Neural crest cell (in vitro differentiated cells): ENCODE results near the gene CALR. TPM values are rescaled to one million over a fixed set of nuclear protein-coding genes. Genes with fewer than 3 reads are reported as not detected.
"Not testable (repeated sequence)": the region's sequence is repeated elsewhere in the genome, so short reads cannot be mapped to it uniquely, and the experiment has no call there.

ENCODE experiments used
- DNase-seq: peaks from one replicate; pipeline ENCODE4 v3.0.0; 2021; ENCODE audit warnings: low read depth, mixed read lengths, low spot score
- H3K27ac Mint-ChIP-seq: one replicate; pipeline ENCODE4 v1.8.0; 2021; ENCODE audit warnings: mild to moderate bottlenecking, mixed read lengths; ENCODE audit not compliant: unreplicated experiment
- H3K27me3 Mint-ChIP-seq: 2 replicates; pipeline ENCODE4 v1.8.0; 2021; ENCODE audit warnings: low read depth, mild to moderate bottlenecking, mixed read lengths
- H3K36me3 Mint-ChIP-seq: 2 replicates; pipeline ENCODE4 v1.8.0; 2021; ENCODE audit warnings: low read depth, mild to moderate bottlenecking, mixed read lengths
- H3K4me1 Mint-ChIP-seq: 2 replicates; pipeline ENCODE4 v1.8.0; 2021; ENCODE audit warnings: mixed read lengths
- H3K4me3 Mint-ChIP-seq: one replicate; pipeline ENCODE4 v1.8.0; 2021; ENCODE audit warnings: mild to moderate bottlenecking, mixed read lengths
- H3K9me3 Mint-ChIP-seq: 2 replicates; pipeline ENCODE4 v1.8.0; 2021; ENCODE audit warnings: mixed read lengths
- CTCF ChIP-seq: fragments of 200-600 bp; sonication (generic); conservative IDR thresholded peaks from 2 replicates; pipeline ENCODE4 v1.5.0; 2021; ENCODE audit warnings: antibody characterized with exemption, mild to moderate bottlenecking
- total RNA-seq: library from RNA; stranded (reverse); gene quantifications from 2 replicates; pipeline ENCODE4 v1.2.1, GENCODE V29; 2021

CALR gene
- total RNA-seq, 1 donor from 2014 or later, result 679 TPM

GRCh38 chr19:12953799-12954611, 15.6 kb downstream of the CALR start:
- H3K9me3 Mint-ChIP-seq, result no peaks in the 10 kb centered on the region
- no peak overlapping the region for H3K27ac Mint-ChIP-seq
- H3K4me3 Mint-ChIP-seq, result peak overlapping the region; percentile 90
- H3K36me3 Mint-ChIP-seq, result peaks cover 11% of the 10 kb centered on the region
- DNase-seq, result no peak
- H3K27me3 Mint-ChIP-seq, result no peaks in the 10 kb centered on the region
- peaks cover 23% of the 10 kb centered on the region for H3K4me1 Mint-ChIP-seq
- TF ChIP-seq CTCF, result no peak

- Mint-ChIP-seq H3K9me3 (no peaks in the 10 kb centered on the region), H3K4me3 (peak overlapping the region; percentile 90), H3K27me3 (no peaks in the 10 kb centered on the region), H3K27ac (no peak overlapping the region), H3K36me3 (peaks cover 11% of the 10 kb centered on the region), H3K4me1 (peaks cover 23% of the 10 kb centered on the region)
- no peak for TF ChIP-seq CTCF
- DNase-seq, result no peak
Observed at GRCh38 chr19:12954612-12954962, 16.2 kb downstream of the CALR start.

- peaks cover 23% of the 10 kb centered on the region for H3K4me1 Mint-ChIP-seq
- not testable (repeated sequence) for H3K27me3 Mint-ChIP-seq, DNase-seq, H3K9me3 Mint-ChIP-seq, H3K36me3 Mint-ChIP-seq
- peak overlapping the region; percentile 90 for H3K4me3 Mint-ChIP-seq
- peak overlapping the region; percentile 9 for H3K27ac Mint-ChIP-seq
Observed at GRCh38 chr19:12955575-12955974, 17.2 kb downstream of the CALR start.

- peak overlapping the region; percentile 9 for H3K27ac Mint-ChIP-seq
- H3K4me3 Mint-ChIP-seq, result peak overlapping the region; percentile 90
- H3K4me1 Mint-ChIP-seq, result peaks cover 23% of the 10 kb centered on the region
- peaks cover 6% of the 10 kb centered on the region for H3K36me3 Mint-ChIP-seq
- no peak for TF ChIP-seq CTCF
- no peak for DNase-seq
- no peaks in the 10 kb centered on the region for H3K9me3 Mint-ChIP-seq
- H3K27me3 Mint-ChIP-seq, result peaks cover 5% of the 10 kb centered on the region
Observed at GRCh38 chr19:12955996-12956395, 17.6 kb downstream of the CALR start.

GRCh38 chr19:12956446-12957388, 18.3 kb downstream of the CALR start, which contains the start of gene GADD45GIP1:
GADD45GIP1 (minus strand) TSS chr19:12957223; CDS start chr19:12957212, 11 bp downstream.
- Mint-ChIP-seq H3K36me3 (peaks cover 6% of the 10 kb centered on the region), H3K27ac (peak within 1 kb of the TSS; percentile 62), H3K27me3 (peaks cover 5% of the 10 kb centered on the region), H3K4me3 (peak within 1 kb of the TSS; percentile 90), H3K9me3 (no peaks in the 10 kb centered on the region), H3K4me1 (peaks cover 23% of the 10 kb centered on the region)
- DNase-seq, result peak; percentile 71
- no peak for TF ChIP-seq CTCF

- H3K9me3 Mint-ChIP-seq, H3K36me3 Mint-ChIP-seq, DNase-seq, H3K27me3 Mint-ChIP-seq: not testable (repeated sequence)
- H3K4me3 Mint-ChIP-seq, result peak overlapping the region; percentile 87
- peaks cover 23% of the 10 kb centered on the region for H3K4me1 Mint-ChIP-seq
- H3K27ac Mint-ChIP-seq, result peak overlapping the region; percentile 62
Observed at GRCh38 chr19:12957389-12957952, 19.1 kb downstream of the CALR start.
